ENCODE data around the gene TTC28.
"Not testable (repeated sequence)": the region's sequence is repeated elsewhere in the genome, so short reads cannot be mapped to it uniquely, and the experiment has no call there.

TTC28 gene

DNA sequence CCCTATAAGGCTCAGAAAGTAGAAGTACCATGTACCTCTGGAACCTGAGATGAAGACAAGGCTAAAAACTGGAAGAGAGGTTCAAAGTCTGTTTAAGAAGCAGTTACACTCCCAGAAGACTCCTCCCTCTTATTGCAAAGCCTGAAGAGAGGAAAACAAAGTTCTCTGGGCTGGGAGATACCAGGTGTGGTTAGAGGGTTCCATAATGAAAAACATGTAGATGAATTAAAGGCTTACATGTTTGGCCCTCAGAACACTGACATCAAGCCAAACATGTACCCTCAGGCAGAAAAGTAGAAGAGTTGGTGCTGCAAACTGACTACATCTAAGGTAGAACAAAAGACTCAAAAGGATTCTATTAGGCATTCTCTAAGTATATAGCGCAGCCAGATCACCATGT is 205.3 kb downstream of the TTC28 start:
- TF ChIP-seq, protein P1, sequence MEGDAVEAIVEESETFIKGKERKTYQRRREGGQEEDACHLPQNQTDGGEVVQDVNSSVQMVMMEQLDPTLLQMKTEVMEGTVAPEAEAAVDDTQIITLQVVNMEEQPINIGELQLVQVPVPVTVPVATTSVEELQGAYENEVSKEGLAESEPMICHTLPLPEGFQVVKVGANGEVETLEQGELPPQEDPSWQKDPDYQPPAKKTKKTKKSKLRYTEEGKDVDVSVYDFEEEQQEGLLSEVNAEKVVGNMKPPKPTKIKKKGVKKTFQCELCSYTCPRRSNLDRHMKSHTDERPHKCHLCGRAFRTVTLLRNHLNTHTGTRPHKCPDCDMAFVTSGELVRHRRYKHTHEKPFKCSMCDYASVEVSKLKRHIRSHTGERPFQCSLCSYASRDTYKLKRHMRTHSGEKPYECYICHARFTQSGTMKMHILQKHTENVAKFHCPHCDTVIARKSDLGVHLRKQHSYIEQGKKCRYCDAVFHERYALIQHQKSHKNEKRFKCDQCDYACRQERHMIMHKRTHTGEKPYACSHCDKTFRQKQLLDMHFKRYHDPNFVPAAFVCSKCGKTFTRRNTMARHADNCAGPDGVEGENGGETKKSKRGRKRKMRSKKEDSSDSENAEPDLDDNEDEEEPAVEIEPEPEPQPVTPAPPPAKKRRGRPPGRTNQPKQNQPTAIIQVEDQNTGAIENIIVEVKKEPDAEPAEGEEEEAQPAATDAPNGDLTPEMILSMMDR (IDR thresholded peaks at IDR 0.05; ENCODE audit: low read depth, low read length, missing control alignments) = no peak
- no peak for DNase-seq
- H3K27ac ChIP-seq = no peak overlapping the region
- H3K36me3 ChIP-seq (replicated peaks) = no peaks in the 10 kb centered on the region
- H3K4me3 ChIP-seq (ENCODE audit: low read depth, low read length) = no peak overlapping the region
- H3K27me3 ChIP-seq (replicated peaks) = no peaks in the 10 kb centered on the region
- in situ Hi-C loops (cut with HindIII; ENCODE audit: low pct_ligation_motif_present, low sequenced_read_pairs) = no loop called here

DNA sequence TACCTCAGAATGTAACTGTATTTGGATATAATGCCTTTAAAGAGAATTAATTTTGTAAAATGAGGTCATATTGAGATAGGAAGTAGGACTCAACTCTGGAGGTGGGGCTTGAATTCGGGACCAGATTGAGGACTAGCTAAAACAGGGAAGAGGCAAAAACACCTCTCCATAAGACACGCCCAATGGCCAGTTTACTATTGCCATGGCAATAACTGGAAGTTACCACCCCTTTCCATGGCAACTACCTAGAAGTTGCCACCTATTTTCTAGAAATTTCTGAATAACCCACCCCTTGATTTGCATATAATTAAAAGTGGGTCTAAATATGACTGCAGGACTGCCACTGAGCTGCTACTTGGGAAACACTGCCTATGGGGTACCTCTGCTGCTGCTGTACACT is 206.4 kb downstream of the TTC28 start:
- TF ChIP-seq, protein P1 (IDR thresholded peaks at IDR 0.05; ENCODE audit: low read depth, low read length, missing control alignments) = no peak
- DNase-seq = no peak
- H3K4me3 ChIP-seq (ENCODE audit: low read depth, low read length) = no peak overlapping the region
- H3K27ac ChIP-seq = no peak overlapping the region
- H3K36me3 ChIP-seq (replicated peaks) = no peaks in the 10 kb centered on the region
- no peaks in the 10 kb centered on the region for H3K27me3 ChIP-seq (replicated peaks)
- in situ Hi-C loops (cut with HindIII; ENCODE audit: low pct_ligation_motif_present, low sequenced_read_pairs) = no loop called here

DNA sequence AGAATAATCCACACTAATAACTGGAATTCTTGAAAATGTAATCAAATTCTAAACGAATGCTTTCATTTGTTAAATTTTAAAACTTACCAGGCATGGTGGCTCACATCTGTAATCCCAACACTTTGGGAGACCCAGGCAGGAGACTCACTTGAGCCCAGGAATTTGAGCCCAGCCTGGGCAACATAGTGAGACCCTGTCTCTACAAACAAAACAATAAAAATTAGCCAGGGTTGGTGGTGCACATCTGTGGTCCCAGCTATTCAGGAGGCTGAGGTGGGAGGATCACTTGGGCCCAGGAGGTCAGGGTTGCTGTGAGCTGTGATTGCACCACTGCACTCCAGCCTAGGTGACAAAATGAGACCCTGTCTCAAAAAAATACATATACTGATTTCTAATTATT is 212.6 kb downstream of the TTC28 start:
- H3K27ac ChIP-seq; H3K4me3 ChIP-seq (ENCODE audit: low read depth, low read length); DNase-seq; H3K27me3 ChIP-seq (replicated peaks); H3K36me3 ChIP-seq (replicated peaks); in situ Hi-C loops (cut with HindIII; ENCODE audit: low pct_ligation_motif_present, low sequenced_read_pairs): not testable (repeated sequence)

DNA sequence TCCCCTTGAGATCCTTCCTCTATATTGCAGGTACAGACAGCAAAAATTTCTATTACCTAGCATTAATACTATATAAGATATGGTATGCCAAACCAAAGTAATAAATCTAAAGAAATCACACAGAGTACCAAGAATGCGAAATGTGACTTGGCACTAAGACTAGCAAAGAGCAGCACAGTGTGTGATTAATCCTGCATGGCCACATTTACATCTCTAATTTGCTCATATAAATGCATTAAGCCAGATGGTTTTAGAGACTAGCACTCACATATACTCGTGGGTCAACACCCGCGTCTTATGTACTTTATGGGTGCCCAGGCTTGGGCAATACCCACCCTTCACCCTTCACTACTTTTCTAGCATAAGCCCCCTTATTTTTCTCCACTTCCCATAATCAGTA is 213.2 kb downstream of the TTC28 start:
- H3K27me3 ChIP-seq (replicated peaks) = no peaks in the 10 kb centered on the region
- no peak for DNase-seq
- no peaks in the 10 kb centered on the region for H3K36me3 ChIP-seq (replicated peaks)
- TF ChIP-seq, protein P1 (IDR thresholded peaks at IDR 0.05; ENCODE audit: low read depth, low read length, missing control alignments) = no peak
- in situ Hi-C loops (cut with HindIII; ENCODE audit: low pct_ligation_motif_present, low sequenced_read_pairs) = no loop called here
- no peak overlapping the region for H3K4me3 ChIP-seq (ENCODE audit: low read depth, low read length)
- no peak overlapping the region for H3K27ac ChIP-seq

DNA sequence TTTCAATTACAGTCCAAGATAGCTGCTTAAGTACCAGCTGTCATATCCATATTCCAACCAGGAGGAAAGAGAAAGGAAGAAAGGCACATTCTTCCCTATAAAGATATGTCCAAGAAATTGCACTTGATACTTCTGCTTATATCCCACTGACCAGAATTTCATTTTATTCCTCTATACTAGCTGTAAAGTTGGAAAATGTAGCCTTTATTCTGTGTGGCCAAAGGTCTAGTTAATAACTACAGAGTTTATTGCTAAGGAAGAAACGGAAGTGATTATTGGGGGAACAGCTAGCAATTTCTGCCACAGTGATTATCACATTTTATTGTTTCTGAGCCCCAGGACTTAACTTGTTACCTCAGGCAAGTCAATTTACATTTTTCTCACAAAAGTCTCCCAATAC is 213.8 kb downstream of the TTC28 start:
- no peak overlapping the region for H3K27ac ChIP-seq
- in situ Hi-C loops (cut with HindIII; ENCODE audit: low pct_ligation_motif_present, low sequenced_read_pairs) = no loop called here
- no peaks in the 10 kb centered on the region for H3K27me3 ChIP-seq (replicated peaks)
- DNase-seq = no peak
- H3K36me3 ChIP-seq (replicated peaks) = no peaks in the 10 kb centered on the region
- H3K4me3 ChIP-seq (ENCODE audit: low read depth, low read length) = no peak overlapping the region
- TF ChIP-seq, protein P1 (IDR thresholded peaks at IDR 0.05; ENCODE audit: low read depth, low read length, missing control alignments) = no peak

DNA sequence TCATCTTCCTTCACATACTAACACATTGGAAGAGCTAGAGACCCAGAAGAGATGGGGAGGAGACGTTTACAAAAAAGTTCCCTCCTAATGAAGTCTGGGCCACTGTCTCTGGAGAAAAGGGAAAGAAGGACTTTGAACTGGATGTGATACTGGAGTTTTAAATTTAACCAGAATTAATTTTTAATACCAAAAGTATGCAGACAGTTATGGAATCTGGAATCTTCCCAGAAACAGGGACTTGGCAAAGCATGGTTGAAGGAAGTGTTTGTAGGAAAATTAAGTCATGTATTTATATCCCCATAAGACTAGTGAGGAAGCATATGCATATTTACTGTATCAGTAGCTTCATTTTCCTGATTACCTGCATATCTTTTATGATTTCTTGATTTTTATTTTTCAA is 215.5 kb downstream of the TTC28 start:
- no peaks in the 10 kb centered on the region for H3K36me3 ChIP-seq (replicated peaks)
- H3K4me3 ChIP-seq (ENCODE audit: low read depth, low read length) = no peak overlapping the region
- DNase-seq = no peak
- TF ChIP-seq, protein P1 (IDR thresholded peaks at IDR 0.05; ENCODE audit: low read depth, low read length, missing control alignments) = no peak
- no peaks in the 10 kb centered on the region for H3K27me3 ChIP-seq (replicated peaks)
- in situ Hi-C loops (cut with HindIII; ENCODE audit: low pct_ligation_motif_present, low sequenced_read_pairs) = no loop called here
- H3K27ac ChIP-seq = no peak overlapping the region

DNA sequence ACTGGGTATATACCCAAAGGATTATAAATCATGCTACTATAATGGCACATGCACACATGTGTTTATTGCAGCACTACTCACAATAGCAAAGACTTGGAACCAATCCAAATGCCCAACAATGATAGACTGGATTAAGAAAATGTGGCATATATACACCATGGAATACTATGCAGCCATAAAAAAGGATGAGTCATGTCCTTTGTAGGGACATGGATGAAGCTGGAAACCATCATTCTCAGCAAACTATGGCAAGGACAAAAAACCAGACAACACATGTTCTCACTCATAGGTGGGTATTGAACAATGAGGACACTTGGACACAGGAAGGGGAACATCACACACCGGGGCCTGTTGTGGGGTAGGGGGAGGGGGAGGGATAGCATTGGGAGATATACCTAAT is 216.2 kb downstream of the TTC28 start:
- H3K4me3 ChIP-seq (ENCODE audit: low read depth, low read length); in situ Hi-C loops (cut with HindIII; ENCODE audit: low pct_ligation_motif_present, low sequenced_read_pairs); H3K36me3 ChIP-seq (replicated peaks); H3K27ac ChIP-seq; H3K27me3 ChIP-seq (replicated peaks); DNase-seq: not testable (repeated sequence)

Measured in brain microvascular endothelial cell (primary cell).